ENCODE data around the gene RASAL3. TPM values are rescaled to one million over a fixed set of nuclear protein-coding genes. Genes with fewer than 3 reads are reported as not detected.

RASAL3 gene
- total RNA-seq, 4 donors from 2014 or later = 2.2 to 5.7 (median 2.9) TPM

DNA sequence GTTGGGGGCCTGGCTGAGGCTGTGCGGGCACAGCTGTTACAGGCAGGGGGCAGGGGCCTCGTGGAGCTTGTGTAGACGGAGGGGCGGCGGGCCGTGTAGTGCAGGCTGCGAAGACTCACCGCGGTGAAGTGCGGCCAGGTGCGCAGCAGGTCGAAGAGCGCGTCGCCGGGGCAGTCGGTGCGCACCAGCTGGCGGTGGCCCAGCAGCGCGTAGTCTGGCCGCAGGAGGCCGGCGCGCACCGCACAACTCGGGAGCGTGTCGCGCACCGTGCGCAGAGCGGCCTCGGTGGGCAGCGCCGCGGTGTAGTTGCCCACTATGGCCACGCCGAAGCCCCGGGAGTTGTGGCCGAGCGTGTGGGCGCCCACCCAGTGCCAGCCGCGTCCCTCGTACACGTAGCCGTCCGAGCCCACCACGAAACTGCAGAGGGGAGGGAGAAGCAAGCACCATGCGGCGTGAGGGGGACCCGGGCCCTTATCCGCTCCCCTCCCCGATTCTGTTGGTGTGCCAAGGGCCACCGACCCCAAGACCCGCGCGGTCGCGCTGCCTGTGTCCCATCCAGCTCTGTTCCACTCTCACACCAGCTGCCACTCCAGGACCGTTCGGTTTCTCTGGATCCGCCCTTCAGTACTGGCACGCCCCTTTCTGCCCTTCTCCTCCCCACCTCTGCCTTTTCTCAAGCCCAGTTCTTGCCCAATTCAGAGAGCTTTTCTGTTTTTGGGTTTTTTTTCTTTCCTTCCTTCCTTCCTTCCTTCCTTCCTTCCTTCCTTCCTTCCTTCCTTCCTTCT lies 5.4 kb upstream of the RASAL3 start:
- Histone ChIP-seq H3K36me3 (no peaks in the 10 kb centered on the region), H3K27me3 (peaks cover 0 to 67% (median 2%) of the 10 kb centered on the region in 4 donors), H3K4me3 (peak overlapping the region; percentile 2 to 55 (median 29)), H3K27ac (no peak overlapping the region), H3K4me1 (peaks cover 7 to 30% (median 8%) of the 10 kb centered on the region in 3 donors), H3K9me3 (no peaks in the 10 kb centered on the region)
- 0 to 17% methylated on average over 12 to 38 of the region's 65 CpGs for WGBS, 2 donors
- TF ChIP-seq POLR2A (IDR thresholded peaks at IDR 0.05) = no peak
- TF ChIP-seq, protein P1, sequence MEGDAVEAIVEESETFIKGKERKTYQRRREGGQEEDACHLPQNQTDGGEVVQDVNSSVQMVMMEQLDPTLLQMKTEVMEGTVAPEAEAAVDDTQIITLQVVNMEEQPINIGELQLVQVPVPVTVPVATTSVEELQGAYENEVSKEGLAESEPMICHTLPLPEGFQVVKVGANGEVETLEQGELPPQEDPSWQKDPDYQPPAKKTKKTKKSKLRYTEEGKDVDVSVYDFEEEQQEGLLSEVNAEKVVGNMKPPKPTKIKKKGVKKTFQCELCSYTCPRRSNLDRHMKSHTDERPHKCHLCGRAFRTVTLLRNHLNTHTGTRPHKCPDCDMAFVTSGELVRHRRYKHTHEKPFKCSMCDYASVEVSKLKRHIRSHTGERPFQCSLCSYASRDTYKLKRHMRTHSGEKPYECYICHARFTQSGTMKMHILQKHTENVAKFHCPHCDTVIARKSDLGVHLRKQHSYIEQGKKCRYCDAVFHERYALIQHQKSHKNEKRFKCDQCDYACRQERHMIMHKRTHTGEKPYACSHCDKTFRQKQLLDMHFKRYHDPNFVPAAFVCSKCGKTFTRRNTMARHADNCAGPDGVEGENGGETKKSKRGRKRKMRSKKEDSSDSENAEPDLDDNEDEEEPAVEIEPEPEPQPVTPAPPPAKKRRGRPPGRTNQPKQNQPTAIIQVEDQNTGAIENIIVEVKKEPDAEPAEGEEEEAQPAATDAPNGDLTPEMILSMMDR (IDR thresholded peaks at IDR 0.05) = no peak
- intact Hi-C loops (cut with DNase I) = no loop called here
- no peak for DNase-seq

- Histone ChIP-seq H3K4me1 (peaks cover 8 to 38% (median 11%) of the 10 kb centered on the region in 3 donors), H3K9me3 (no peaks in the 10 kb centered on the region), H3K27me3 (peaks cover 0 to 75% (median 2%) of the 10 kb centered on the region in 4 donors), H3K27ac (no peak overlapping the region), H3K36me3 (no peaks in the 10 kb centered on the region), H3K4me3 (peak overlapping the region in 2 of 4 donors; percentile 42 to 55)
- DNase-seq = no peak
- intact Hi-C loops (cut with DNase I) = no loop called here
- 53 to 56% methylated on average over 12 of the region's 12 CpGs for WGBS, 2 donors
- no peak for TF ChIP-seq POLR2A (IDR thresholded peaks at IDR 0.05)
- TF ChIP-seq, protein P1 (IDR thresholded peaks at IDR 0.05) = no peak
Measured at GRCh38 chr19:15468675-15469512, 4.5 kb upstream of the RASAL3 start.

GRCh38 chr19:15467734-15468214 lies 3.4 kb upstream of the RASAL3 start:
- 71 to 92% methylated on average over 5 to 6 of the region's 6 CpGs for WGBS, 2 donors
- no peak for DNase-seq
- Histone ChIP-seq H3K4me1 (peaks cover 8 to 38% (median 11%) of the 10 kb centered on the region in 3 donors), H3K36me3 (no peaks in the 10 kb centered on the region), H3K9me3 (no peaks in the 10 kb centered on the region), H3K4me3 (no peak overlapping the region), H3K27me3 (peaks cover 0 to 75% (median 2%) of the 10 kb centered on the region in 4 donors), H3K27ac (no peak overlapping the region)
- TF ChIP-seq, protein P1 (IDR thresholded peaks at IDR 0.05) = no peak
- TF ChIP-seq POLR2A (IDR thresholded peaks at IDR 0.05) = no peak
- intact Hi-C loops (cut with DNase I) = no loop called here

GRCh38 chr19:15466851-15467733 lies 2.7 kb upstream of the RASAL3 start:
- DNase-seq = no peak
- no peak overlapping the region for H3K4me3 ChIP-seq
- peaks cover 8 to 38% (median 11%) of the 10 kb centered on the region in 3 donors for H3K4me1 ChIP-seq
- intact Hi-C loops (cut with DNase I) = no loop called here
- WGBS, 2 donors = 22 to 24% methylated on average over 8 of the region's 8 CpGs
- TF ChIP-seq, protein P1 (IDR thresholded peaks at IDR 0.05) = no peak
- no peak for TF ChIP-seq POLR2A (IDR thresholded peaks at IDR 0.05)
- no peaks in the 10 kb centered on the region for H3K36me3 ChIP-seq
- H3K27ac ChIP-seq = no peak overlapping the region
- H3K9me3 ChIP-seq = no peaks in the 10 kb centered on the region
- peaks cover 0 to 70% (median 2%) of the 10 kb centered on the region in 4 donors for H3K27me3 ChIP-seq

Measured in esophagus squamous epithelium (tissue), 5 donors.